NCI-H2171 treated with DMSO at 0.1 percent for 48 hours (cell line): ENCODE results near the gene WFS1.

Experiments used
- DNase-seq: peaks from one replicate; lab custom pipeline; 2025; lab: John Stamatoyannopoulos, UW

WFS1 gene, protein sequence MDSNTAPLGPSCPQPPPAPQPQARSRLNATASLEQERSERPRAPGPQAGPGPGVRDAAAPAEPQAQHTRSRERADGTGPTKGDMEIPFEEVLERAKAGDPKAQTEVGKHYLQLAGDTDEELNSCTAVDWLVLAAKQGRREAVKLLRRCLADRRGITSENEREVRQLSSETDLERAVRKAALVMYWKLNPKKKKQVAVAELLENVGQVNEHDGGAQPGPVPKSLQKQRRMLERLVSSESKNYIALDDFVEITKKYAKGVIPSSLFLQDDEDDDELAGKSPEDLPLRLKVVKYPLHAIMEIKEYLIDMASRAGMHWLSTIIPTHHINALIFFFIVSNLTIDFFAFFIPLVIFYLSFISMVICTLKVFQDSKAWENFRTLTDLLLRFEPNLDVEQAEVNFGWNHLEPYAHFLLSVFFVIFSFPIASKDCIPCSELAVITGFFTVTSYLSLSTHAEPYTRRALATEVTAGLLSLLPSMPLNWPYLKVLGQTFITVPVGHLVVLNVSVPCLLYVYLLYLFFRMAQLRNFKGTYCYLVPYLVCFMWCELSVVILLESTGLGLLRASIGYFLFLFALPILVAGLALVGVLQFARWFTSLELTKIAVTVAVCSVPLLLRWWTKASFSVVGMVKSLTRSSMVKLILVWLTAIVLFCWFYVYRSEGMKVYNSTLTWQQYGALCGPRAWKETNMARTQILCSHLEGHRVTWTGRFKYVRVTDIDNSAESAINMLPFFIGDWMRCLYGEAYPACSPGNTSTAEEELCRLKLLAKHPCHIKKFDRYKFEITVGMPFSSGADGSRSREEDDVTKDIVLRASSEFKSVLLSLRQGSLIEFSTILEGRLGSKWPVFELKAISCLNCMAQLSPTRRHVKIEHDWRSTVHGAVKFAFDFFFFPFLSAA

DNA sequence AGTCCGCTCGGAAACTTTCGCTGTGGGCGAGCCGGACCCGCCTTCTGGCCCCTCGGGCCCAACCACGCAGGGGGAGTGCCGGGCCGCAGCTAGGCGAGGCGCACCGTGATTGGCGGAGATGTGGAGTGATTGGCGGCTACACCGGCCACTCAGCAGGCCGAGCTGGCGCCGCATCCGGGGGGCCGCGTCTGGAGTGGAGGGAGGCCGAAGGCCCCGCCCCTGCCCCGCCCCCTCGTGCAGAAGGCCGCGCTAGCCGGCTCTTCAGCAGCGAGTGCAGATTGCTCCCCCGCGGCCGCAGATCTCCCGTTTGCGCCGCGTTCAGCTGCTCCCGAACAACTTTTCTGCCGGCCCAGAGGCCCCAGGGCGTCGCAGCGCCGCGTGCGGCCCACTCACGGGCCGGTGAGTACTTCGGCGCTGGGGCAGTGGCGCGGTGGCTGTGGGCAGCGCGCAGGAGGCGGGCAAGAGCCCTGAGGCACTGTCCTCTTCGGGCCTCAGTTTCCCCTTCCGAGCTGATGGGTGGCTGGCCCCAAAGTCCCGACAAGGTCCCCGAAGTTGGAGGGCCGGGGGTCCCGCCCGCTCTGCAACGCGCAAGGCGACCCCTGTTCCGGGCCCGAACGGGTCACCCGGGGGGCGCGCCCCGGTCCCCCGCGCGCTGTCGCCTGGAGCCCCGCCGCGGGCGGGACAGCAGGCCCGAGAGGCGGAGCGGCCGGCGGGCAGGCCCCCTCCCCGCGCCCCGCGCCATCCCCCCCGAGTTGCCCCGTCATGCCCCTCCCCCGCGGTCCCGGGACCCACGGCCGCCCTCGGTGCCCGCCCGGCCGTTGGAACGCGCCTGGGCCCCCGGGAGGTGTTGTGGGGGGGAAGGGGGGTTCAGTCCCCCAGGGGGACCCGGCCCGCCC lies at the start of gene WFS1:
TSS of gene WFS1 (plus strand) at position 235 of the 896 bp plus-strand sequence. CDS start 7,606 bp downstream, outside the sequence.
- DNase-seq: peak; percentile 80

DNA sequence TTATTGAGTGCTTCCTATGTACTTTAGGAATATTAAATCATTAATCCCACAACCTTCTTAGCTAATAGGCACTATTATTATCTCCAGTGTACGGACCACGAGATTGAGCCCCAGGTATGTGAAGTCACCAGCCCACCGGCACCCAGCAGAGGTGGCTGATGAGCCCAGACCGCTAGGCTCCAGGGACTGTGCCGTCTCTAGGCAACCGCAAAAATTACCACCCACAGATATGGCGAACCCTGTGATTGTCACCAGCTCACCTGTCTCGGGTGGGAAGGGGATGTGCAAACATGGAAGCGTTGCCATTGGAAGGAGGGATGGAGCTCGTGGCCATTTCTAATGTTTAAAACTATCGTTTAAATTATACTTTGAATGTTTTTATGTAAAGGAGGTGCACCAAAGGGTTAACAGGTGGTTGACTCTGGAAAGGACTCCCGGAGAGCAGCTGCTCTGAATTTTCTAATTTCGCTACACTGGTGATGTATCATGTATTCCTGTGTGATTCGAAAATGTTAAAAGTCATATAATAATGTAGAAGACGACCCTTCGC lies 48.3 kb upstream of the WFS1 start:
- DNase-seq: peak; percentile 25

DNA sequence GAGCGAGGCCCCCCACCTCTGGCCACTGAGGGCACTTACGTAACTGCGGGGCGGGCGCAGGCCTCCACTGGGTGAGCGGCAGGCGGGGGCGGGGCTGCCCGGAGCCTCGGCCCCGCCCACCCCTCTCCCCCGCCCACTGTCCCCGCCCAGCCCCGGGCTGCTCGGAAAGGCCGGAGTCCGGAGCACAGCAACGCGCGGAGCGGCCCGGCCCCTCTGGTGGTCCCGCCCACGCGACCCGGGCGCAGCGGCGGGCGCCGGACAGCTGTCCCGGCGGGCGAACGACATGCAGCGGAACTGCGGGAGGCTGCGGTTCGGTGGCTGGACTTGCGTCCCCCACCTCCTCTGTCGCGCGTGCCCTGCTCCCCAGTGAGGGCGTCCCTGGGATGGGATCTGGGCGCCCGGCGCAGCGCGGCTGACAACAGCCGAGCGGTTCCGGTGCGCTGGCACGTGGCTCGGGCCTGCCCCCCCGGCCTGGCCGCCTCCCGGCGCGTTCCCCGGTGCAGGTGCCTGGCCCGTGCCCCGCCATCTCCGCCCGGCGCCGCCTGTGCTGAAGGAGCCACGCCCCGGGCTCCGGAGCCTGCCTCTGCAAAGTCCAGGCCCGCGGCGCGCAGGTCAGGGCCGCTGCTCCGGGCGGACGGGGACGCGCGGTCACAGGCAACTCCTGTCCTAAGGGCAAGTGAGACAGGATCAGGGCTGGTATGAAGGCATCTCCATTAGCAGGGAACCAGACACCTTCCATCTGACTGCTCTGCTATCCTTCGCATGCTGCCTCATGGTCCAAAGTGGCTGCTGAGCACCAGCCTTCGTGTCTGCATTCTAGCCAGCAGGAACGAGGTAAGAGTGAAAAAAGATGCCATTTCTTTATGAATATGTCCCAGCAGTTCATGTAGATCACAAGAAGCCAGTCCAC lies 47.5 kb upstream of the WFS1 start:
- peak; percentile 60 for DNase-seq

DNA sequence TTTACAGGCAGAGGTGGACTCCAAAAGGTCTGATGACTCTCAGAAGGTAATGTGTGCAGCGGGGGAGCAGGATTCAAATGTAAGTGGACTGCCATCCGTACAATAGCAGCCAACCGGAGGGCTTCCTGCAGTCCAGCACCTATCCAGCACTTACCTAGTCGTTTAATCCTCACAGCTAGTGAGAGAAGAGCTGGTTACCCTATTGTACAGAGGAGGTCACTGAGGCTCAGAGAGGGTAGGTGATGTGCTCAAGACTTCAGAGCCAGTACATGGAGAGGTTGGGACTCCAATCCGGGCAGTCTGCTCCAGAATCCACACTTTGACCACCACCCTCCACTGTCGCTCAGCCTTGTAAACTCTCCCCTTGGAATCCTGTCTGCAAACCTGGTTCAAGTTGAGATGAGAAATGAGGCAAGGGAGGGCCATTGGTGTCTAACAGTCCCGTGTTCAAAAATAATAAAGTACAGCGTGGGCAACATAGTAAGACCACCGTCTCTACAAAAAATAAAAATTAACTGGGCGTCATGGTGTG lies 46.8 kb upstream of the WFS1 start:
- peak; percentile 38 for DNase-seq

DNA sequence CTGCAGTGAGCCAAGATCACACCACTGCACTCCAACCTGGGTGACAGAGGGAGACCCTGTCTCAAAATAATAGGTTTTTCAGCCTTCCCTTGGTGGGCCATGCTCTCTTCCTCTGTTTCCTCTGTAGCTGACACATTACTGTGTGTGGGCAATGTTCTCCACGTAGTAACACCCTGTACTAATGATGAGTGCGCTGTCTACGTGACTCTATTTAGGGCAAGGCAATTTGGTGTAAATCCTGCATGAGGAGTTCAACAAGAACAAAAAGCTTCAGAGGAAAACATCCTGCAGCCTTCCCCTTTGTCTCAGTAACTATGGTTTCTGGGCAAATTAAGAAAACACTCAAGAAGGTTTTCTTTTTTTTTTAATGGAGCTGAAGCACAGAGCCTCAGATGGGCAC lies 44.9 kb upstream of the WFS1 start:
- DNase-seq: no peak

DNA sequence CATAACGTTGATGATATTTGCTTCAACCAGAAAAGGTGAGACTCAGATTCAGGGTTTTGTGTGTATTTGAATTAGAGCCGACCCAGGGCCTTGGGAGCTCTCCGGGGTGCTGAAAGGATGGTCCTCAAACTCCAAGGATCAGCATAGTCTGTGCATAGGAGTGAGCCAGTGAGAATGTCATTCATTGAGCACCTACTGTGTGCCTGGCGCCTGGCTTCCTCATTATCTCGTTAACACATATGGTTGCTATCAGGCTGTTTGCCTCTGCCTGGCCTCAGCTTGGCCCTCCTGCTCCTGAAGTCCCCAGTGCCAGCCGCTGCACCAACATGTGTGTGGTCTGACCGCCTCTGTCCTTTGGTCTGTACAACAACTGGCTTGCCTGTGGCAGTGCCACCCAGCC lies 44.2 kb upstream of the WFS1 start:
- DNase-seq: no peak

DNA sequence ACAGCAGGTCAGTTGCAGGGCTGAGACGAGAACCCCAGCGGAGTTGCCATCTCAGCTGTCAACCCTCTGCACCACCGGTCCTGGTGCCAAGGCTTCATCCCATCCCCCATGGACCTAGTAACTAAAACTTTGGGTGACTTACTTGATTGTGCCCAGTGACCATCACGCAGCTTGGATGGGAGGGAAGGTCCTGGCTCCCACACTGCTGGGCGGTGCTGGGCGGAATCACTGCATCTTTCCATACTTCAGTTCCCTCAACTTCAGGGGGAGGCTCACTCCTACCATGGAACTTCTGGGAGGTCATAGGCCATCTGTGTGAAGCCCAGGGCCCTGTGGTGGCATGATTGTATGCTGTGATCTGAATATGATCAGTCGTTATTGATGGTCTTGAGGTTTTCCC lies 43.1 kb upstream of the WFS1 start:
- no peak for DNase-seq

DNA sequence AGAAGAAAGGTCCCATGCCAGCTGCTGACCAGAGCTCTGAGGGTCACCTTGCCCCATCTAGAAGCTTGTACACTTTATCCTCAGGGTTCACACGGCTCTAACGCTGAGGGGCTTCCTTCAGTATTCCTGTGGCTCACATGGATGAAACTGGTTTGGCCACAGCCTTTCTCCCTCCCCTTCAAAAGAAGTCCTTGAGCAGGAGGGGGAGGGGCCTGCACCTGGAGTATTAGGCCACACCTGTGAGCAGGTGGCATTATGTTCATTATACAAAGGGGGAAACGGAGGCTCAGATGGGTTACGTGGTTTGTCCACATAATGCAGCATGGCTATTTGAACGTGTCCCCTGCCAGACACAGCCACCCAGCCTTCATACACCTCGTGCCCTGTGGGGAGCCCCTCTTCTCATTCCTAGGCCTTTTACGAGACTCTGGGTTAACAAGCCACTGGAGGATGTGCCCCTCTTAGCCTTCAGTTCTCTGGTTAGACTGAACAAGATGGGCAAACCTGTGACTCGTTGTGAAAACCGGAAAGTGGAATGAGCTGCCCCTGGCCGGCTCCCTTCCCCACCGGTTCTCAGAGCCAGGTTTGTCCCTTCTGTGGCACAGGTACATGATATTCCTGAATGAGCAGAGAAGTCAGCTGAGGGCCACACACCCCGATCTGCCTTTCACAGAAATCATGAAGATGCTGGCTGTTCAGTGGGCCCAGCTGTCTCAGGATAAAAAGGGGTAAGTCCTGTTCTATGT lies 42.1 kb upstream of the WFS1 start:
- DNase-seq: no peak

DNA sequence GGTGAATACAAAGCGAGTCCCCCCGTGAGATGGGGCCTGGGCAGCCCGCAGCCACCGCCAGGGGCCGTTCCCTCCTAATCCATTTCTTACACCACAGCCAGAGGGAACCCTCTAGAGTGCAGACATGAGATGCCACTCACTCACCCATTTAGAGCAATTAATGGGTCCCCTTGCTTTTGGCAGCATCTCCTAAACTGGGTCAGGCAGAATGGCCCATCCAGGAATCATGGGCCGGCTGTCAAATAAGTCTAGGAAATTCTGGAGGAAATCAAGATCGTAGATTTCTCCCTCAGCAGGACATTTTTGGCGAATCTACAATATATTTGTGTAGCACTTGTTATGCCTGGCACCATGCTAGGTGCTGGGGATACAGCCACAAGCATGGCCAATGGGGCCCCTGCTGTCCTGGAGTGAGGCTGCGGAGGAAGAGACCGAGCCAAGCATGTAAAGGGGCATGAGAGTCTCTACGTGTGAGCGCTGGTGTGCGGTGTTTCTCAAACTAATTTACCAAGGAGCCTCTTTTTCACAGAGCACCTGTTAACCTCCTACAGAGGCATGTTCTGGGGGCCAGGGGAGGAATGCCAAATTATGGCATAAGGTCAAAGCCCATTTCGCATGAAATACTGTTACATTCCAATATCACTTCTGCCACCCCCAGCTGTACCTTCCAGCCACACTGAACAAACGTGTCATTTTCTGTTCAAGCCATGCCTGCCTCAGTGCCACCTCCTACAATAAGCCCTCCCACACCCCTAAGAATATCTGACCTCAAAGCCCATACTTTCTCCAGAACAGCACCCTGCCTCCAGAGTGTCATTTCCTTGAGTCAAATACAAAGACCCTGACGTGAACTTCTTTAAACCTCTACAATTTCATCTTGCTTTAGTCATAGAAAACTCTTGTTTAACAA lies 41.2 kb upstream of the WFS1 start:
- DNase-seq: no peak

DNA sequence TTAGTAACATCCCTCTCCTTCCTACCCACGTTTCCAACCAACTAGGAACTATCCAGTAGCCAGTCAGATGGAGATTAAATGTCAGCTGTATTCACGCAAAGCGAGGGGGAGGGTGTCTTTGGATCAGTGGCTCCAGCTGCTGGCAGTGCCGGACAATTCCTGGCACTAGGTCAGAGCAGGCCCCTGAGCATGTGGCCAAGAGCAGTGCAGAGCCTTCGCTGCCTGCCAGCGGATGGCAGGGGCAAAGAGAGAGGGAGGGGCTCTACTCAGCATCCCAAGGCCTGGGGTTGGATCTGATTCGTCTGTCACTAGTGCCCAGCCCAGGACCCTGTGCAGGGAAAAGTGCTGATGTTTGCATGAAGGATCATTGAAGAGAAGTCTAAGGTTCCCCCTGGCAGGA lies 40.6 kb upstream of the WFS1 start:
- DNase-seq: no peak

DNA sequence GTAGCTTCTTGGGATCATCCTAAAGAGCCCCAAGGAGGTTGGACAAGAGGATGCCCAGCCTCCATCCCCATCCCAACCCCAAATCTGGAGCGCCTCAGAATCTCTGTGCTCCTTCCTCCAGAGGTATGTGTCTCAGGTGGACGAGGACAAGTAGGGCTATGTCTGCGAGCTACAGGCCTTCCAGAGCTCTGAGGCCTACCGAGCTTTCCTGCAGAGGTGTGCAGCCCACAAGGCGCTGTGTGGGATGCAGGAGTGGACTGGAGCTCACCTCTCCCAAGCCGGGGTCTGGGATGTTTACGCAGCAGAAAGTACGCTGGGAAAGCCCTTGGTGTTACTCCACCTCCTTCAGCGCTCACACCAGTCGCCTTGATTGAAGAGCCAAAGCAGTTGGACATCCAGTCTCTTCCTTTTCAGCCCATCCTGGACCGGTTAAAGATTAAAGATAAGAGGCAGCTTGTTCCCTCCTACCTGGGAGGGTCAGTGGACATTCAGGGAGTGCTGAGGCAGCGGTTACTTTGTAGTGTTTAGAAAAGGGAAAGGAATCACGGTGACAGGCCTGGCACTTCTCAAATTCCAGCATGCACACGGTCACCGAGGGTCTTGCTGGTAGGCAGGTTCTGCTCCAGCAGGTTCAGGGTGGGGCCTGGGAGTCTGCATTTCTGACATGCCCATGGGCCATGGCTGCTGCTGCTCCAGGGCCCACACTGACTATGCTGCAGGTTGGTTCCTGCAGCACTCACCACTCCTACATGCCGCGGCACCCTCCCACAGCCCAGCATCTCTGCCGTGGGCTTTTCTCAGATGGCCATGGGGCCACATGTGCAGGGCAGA lies 39.8 kb upstream of the WFS1 start:
- DNase-seq: no peak

DNA sequence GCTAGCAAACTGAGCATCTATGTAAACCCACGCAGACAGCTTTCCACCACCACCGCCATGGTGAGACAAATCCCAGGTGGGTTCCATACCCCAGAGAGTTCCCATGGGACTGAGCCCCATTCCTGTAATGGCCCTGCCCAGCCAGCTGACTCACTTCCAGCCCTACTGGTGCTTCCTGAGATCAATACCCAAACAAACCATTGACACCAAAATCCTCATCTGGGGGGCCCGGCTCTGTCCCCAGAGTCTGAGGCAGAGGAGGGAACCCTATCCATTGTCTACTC lies 39.2 kb upstream of the WFS1 start:
- DNase-seq: no peak

DNA sequence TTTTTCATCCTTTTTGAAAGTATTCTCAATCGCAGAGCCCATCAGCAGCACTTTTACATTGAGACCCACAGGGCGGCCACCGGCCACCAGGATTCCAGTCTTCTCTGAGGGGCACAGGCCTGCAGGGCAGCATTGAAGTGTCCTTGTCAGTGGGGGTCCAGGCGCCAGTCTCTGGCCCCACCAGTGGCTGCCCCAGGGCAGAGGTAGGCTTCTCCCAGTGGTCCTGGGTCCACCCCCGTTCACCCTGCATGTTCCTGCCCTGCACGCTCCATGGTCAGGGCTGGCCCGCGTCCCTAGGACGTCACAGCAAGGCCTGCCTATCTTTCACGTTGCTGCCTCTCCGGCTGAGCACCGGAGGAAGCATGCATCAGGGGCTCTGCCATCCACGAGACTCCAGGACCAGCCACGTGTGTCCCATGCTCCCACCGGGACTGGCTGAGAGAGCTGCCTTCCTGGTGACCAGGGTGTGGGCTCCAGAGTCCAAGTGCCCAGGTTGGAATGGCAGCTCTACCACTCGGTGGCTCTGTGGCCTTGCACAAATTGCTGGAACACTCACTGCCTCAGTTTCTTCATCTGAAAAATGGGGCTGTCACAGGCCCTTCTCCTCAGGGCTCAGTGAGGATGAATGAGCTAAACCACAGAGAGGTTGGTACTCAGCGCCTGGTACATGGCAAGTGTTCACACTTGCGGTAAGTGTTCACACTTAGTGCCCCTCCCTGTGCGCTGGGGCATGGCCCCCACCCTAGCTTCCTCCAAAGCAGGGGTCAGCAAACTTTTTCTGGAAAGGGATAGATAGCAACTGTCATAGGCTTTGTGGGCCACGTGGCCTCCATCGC lies 38.6 kb upstream of the WFS1 start:
- no peak for DNase-seq

DNA sequence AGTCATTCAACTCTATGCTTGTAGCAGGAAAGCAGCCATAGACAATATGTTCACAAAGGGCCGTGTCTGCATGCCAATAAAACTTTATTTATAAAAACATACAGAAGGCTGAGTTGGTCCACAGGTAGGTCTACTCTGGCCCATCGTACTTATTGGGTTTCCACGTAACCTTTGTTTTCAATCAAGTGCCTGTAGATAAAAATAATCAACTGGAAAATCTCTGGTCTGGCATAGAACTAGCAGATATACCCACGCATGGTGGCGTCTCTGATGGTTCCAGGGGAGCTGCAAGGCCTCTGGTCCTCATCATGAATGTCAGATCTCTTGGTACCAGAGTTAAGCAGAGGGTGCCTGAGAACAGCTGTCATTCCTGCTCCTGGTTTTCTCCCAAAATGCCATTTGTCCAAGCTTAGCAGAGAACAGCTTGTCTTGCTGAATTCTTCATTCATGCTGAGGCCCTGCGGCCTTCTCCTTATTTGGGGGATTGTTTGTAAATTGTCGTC lies 37.9 kb upstream of the WFS1 start:
- no peak for DNase-seq

DNA sequence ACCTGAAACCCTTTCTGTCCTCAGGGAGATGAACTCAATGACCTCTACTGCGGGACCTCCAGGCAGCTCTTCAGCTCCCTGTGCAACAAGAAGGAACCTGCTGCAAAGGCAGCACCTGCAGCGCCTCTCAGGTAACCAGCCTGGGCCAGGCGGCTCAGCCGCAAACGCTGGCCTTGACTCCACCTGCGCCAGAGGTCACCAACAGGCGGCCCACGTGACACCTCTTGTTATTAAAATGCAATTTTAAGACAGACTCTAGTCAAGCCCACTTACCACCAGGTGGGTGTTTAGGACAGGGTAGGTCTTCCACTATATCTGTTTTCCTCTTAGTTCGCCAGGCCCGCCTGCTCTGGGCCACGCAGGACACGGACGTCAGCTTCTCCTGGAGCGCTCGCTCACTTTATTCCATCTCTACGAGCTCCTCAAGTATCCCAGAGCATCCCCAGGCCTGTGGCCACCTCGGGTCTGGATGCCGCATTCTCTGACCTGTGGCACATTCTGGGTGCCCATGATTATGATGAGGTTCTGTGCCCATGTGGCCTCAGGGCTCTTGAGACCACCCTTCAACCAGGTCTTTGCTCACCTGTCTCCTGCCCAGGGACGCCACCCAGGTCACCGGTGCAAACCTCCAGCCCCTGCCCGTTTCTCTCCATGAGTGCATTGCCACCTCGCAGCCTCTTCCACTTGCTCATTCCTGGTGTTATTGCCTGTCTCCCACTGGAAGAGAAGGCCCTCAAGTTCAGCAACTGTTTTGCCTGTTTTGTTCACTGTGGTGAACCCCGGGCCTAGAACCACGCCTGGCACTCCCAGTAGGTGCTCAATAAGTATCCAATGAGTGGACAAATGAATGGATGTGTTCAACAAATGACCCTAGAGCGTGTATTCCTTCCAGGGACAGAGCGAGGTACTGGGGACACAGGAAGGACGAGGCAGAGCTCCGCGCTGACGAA lies 36.5 kb upstream of the WFS1 start:
- DNase-seq: no peak

DNA sequence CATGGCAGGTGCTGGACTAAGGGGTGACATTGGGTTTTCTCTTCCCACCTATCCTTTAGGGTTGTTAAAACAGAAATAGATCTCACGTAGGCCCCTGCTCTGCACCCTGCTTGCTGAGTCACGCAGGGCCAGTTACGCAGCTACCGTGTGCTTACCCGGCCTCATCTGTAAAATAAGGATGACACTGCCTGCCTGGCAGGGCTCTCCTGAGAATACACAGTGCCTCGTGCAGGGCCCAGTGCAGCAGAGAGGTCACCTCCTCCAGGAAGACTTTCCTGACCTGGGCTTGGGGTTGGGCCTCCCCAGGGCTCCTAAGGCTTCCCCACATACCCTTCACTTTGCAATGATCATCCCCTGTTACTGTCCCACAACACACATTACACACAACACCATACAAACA lies 35.7 kb upstream of the WFS1 start:
- no peak for DNase-seq
